HG02678 (cell line): ENCODE data around the gene NFAT5.

ENCODE experiments used
- ATAC-seq: cut with Tn5 transposase; IDR thresholded peaks from one replicate; pipeline ENCODE4 v1.9.1; 2021; ENCODE audit warnings: mild to moderate bottlenecking, moderate library complexity; ENCODE audit not compliant: unreplicated experiment

Gene NFAT5

GRCh38 chr16:69590590-69590989 lies 24.8 kb downstream of the NFAT5 start:
- ATAC-seq, result no peak

- no peak for ATAC-seq
Observed at GRCh38 chr16:69593751-69594255, 28.0 kb downstream of the NFAT5 start.

GRCh38 chr16:69595127-69596036 lies 29.6 kb downstream of the NFAT5 start:
- ATAC-seq, result no peak

GRCh38 chr16:69596801-69597200 lies 31.0 kb downstream of the NFAT5 start:
- ATAC-seq, result no peak

GRCh38 chr16:69598045-69598444 lies 32.3 kb downstream of the NFAT5 start:
- no peak for ATAC-seq

GRCh38 chr16:69599731-69600130 lies 34.0 kb downstream of the NFAT5 start:
- no peak for ATAC-seq

GRCh38 chr16:69600202-69600601 lies 34.4 kb downstream of the NFAT5 start:
- no peak for ATAC-seq

GRCh38 chr16:69601250-69601649 lies 35.5 kb downstream of the NFAT5 start:
- ATAC-seq, result no peak

- ATAC-seq, result no peak
Observed at GRCh38 chr16:69606985-69607384, 41.2 kb downstream of the NFAT5 start.

GRCh38 chr16:69607674-69608073 lies 41.9 kb downstream of the NFAT5 start:
- ATAC-seq, result no peak

GRCh38 chr16:69610356-69610755 lies 44.6 kb downstream of the NFAT5 start:
- ATAC-seq, result no peak

GRCh38 chr16:69611103-69611640 lies 45.4 kb downstream of the NFAT5 start:
- no peak for ATAC-seq

- ATAC-seq, result peak; percentile 45
Observed at GRCh38 chr16:69613378-69614154, 47.8 kb downstream of the NFAT5 start.

GRCh38 chr16:69615528-69615927 lies 49.8 kb downstream of the NFAT5 start:
- ATAC-seq, result no peak

GRCh38 chr16:69616082-69616481 lies 50.3 kb downstream of the NFAT5 start:
- ATAC-seq, result no peak

GRCh38 chr16:69618307-69618706 lies 52.5 kb downstream of the NFAT5 start:
- no peak for ATAC-seq

- no peak for ATAC-seq
Observed at GRCh38 chr16:69618721-69619120, 53.0 kb downstream of the NFAT5 start.

GRCh38 chr16:69619514-69619913 lies 53.7 kb downstream of the NFAT5 start:
- ATAC-seq, result no peak

GRCh38 chr16:69620573-69620972 lies 54.8 kb downstream of the NFAT5 start:
- no peak for ATAC-seq

GRCh38 chr16:69621225-69621624 lies 55.5 kb downstream of the NFAT5 start:
- no peak for ATAC-seq

GRCh38 chr16:69626256-69626655 lies 60.5 kb downstream of the NFAT5 start:
- ATAC-seq, result no peak
